WI38 (cell line): ENCODE results near the gene PDE8A.

Source experiments
- H3K4me3 ChIP-seq: 2 replicates; pipeline ENCODE4 v1.5.1; 2011; ENCODE audit warnings: low read depth, mild to moderate bottlenecking, control low read depth, low read length
- CTCF ChIP-seq: IDR thresholded peaks from 2 replicates; pipeline ENCODE4 v1.5.1; 2012; ENCODE audit warnings: low read depth, mild to moderate bottlenecking, control low read depth, low read length

The PDE8A gene

GRCh38 chr15:85024509-85025336 is 43.1 kb downstream of the PDE8A start:
- no peak for TF ChIP-seq CTCF
- H3K4me3 ChIP-seq: no peak overlapping the region

GRCh38 chr15:85025516-85026251 is 44.0 kb downstream of the PDE8A start:
- no peak for TF ChIP-seq CTCF
- no peak overlapping the region for H3K4me3 ChIP-seq

GRCh38 chr15:85026304-85027032 is 44.8 kb downstream of the PDE8A start:
- no peak for TF ChIP-seq CTCF

GRCh38 chr15:85027033-85027380 is 45.4 kb downstream of the PDE8A start:
- H3K4me3 ChIP-seq: no peak overlapping the region
- TF ChIP-seq CTCF: no peak

More at GRCh38 chr15:85026304-85027032, 44.8 kb downstream of the PDE8A start:
- H3K4me3 ChIP-seq: no peak overlapping the region

GRCh38 chr15:85027421-85027820 is 45.8 kb downstream of the PDE8A start:
- no peak for TF ChIP-seq CTCF
- no peak overlapping the region for H3K4me3 ChIP-seq

GRCh38 chr15:85028416-85028815 is 46.8 kb downstream of the PDE8A start:
- TF ChIP-seq CTCF: no peak
- H3K4me3 ChIP-seq: no peak overlapping the region
